ENCODE measurements around the gene PPP1R1B. TPM values are rescaled to one million over a fixed set of nuclear protein-coding genes. Genes with fewer than 3 reads are reported as not detected.

PPP1R1B gene
- not detected in 2 replicates for total RNA-seq

GRCh38 chr17:39626171-39627046 lies at the start of gene PPP1R1B:
Gene PPP1R1B, plus strand, starts transcription at chr17:39626952. Its CDS starts 441 bp downstream, at chr17:39627393.

GRCh38 chr17:39607851-39608130 lies 19.0 kb upstream of the PPP1R1B start, which contains the start of gene NEUROD2:
Gene NEUROD2, minus strand, starts transcription at chr17:39607920. Its CDS starts 1,321 bp downstream, at chr17:39606599.

GRCh38 chr17:39636927-39637736 lies 10.4 kb downstream of the PPP1R1B start, which contains the start of gene STARD3:
Gene STARD3, plus strand, starts transcription at chr17:39637144. Its CDS starts 16,388 bp downstream, at chr17:39653532.

DNA sequence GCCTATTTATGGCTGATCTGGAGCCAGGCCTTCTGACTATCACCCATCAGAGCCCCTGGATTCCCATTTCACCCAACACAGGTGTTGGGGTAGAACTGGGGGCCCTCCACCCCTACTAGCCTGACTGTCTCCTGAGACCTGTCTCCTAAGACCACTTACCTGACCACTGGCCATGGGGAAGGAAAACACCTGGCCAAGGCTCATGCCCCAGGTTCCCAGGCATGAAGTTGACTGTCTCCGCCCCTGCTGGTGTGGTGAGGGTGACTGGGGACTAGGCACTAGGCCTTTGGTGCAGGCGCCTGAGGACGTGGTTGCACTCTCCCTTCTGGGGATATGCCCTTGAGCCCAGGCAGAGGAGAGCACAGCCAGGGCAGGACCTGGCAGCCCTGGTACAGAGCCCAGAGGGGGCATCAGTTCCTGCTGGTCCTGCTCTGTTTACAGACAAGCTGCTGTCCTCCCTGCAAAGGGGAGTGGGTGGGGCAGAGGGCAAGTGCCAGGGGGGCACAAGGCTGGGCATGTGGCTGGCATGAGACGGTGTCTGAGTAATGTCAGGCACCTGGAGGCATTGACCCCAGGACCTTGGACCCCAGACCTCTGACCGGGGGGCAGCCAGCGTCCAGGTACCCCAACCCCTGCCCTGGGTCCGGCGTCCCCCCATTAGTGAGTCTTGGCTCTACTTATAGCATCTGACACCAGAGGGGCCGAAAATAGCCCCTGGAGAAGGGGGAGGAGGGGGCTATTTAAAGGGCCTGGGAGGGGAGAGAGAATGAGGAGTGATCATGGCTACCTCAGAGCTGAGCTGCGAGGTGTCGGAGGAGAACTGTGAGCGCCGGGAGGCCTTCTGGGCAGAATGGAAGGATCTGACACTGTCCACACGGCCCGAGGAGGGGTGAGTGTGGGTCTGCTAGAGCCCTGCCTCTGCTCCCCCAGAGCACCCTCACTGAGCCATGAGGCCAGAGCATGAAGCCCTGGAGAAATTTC lies 38.1 kb downstream of the PPP1R1B start, which contains the start of gene TCAP:
TCAP (plus strand) TSS at position 769 of the 981 bp plus-strand sequence; CDS start at position 780, 11 bp downstream.

DNA sequence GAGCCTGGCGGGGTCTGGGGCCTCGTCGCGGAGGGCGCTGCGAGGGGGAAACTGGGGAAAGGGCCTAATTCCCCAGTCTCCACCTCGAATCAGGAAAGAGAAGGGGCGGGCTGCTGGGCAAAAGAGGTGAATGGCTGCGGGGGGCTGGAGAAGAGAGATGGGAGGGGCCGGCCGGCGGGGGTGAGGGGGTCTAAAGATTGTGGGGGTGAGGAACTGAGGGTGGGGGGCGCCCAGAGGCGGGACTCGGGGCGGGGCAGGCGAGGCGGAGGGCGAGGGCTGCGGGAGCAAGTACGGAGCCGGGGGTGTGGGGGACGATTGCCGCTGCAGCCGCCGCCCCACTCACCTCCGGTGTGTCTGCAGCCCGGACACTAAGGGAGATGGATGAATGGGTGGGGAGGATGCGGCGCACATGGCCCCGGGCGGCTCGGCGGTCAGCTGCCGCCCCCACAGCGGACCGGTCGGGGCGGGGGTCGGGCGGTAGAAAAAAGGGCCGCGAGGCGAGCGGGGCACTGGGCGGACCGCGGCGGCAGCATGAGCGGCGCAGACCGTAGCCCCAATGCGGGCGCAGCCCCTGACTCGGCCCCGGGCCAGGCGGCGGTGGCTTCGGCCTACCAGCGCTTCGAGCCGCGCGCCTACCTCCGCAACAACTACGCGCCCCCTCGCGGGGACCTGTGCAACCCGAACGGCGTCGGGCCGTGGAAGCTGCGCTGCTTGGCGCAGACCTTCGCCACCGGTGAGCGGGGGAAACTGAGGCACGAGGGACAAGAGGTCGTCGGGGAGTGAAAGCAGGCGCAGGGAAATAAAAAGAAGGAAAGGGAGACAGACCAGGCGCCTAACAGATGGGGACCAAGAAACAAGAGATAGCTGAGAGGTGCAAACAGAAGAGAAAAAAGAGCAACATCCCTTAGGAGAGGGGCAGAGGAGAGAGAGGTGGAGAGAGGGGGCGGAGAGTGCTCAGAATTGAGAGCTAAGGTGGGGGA lies 41.5 kb downstream of the PPP1R1B start, which contains the start of gene PNMT:
PNMT (plus strand) TSS at position 509 of the 980 bp plus-strand sequence; CDS start at position 532, 23 bp downstream.

Other genes with a start within 250 kb of the PPP1R1B start
- 10.2 and 16.6 TPM in 2 replicates for gene FBXL20, start 225.3 kb upstream of the PPP1R1B start, total RNA-seq
- 16.3 and 16.9 TPM in 2 replicates for gene MED1, start 175.7 kb upstream of the PPP1R1B start, total RNA-seq
- 19.9 and 20.0 TPM in 2 replicates for gene CDK12, start 165.5 kb upstream of the PPP1R1B start, total RNA-seq
- not detected in 2 replicates for gene NEUROD2, start 19.0 kb upstream of the PPP1R1B start, total RNA-seq
- 27.6 and 33.4 TPM in 2 replicates for gene STARD3, start 10.2 kb downstream of the PPP1R1B start, total RNA-seq
- 0.19 and 0.28 TPM in 2 replicates for gene TCAP, start 38.4 kb downstream of the PPP1R1B start, total RNA-seq
- not detected in 2 replicates for gene PNMT, start 41.5 kb downstream of the PPP1R1B start, total RNA-seq
- gene PGAP3, start 61.1 kb downstream of the PPP1R1B start, total RNA-seq: 4.2 and 10.7 TPM in 2 replicates
- 22.6 and 26.8 TPM in 2 replicates for gene ERBB2, start 73.1 kb downstream of the PPP1R1B start, total RNA-seq
- 11.3 and 16.7 TPM in 2 replicates for gene MIEN1, start 103.6 kb downstream of the PPP1R1B start, total RNA-seq
- gene GRB7, start 111.0 kb downstream of the PPP1R1B start, total RNA-seq: under 0.01 TPM in 2 replicates
- gene IKZF3, start 237.4 kb downstream of the PPP1R1B start, total RNA-seq: under 0.01 TPM in 1 of 2 replicates, not detected in the other
- gene ZPBP2, start 241.2 kb downstream of the PPP1R1B start, total RNA-seq: not detected in 2 replicates

Measured in regular cardiac myocyte (primary cell).